DND-41 (cell line): Measurements from ENCODE around the gene ZNF281.

Experiments used
- ATAC-seq: fragments of 200-7000 bp; cut with Tn5 transposase; 3 replicates; pipeline ENCODE4 v1.9.1; 2021; ENCODE audit warnings: low read depth; ENCODE audit not compliant: insufficient read depth
- DNase-seq: peaks from one replicate; pipeline ENCODE4 v3.0.0-alpha.2; 2020
- H2AFZ ChIP-seq: 2 replicates; pipeline ENCODE4 v1.6.0; 2012; ENCODE audit warnings: low read depth, low read length
- H3K27ac ChIP-seq: 2 replicates; pipeline ENCODE4 v1.5.1; 2012; ENCODE audit warnings: low read length, inconsistent platforms
- H3K27me3 ChIP-seq: fragments of 200-600 bp; sonication (generic); 2 replicates; pipeline ENCODE4 v1.6.0; 2012; ENCODE audit warnings: low read length, mild to moderate bottlenecking, inconsistent platforms; ENCODE audit not compliant: insufficient read depth, poor library complexity
- H3K36me3 ChIP-seq: 2 replicates; pipeline ENCODE4 v1.5.1; 2012; ENCODE audit warnings: low read length, inconsistent platforms; ENCODE audit not compliant: insufficient read depth
- H3K4me1 ChIP-seq: 2 replicates; pipeline ENCODE4 v1.5.1; 2012; ENCODE audit warnings: mild to moderate bottlenecking, low read length; ENCODE audit not compliant: insufficient read depth
- H3K4me2 ChIP-seq: 2 replicates; pipeline ENCODE4 v1.6.0; 2012; ENCODE audit warnings: mild to moderate bottlenecking, moderate library complexity, low read length, inconsistent platforms; ENCODE audit not compliant: insufficient read depth
- H3K4me3 ChIP-seq, 2 experiments: fragments of 200-600 bp in 1 of 2; shearing (Covaris generic) in 1 of 2; 2 replicates each; pipeline ENCODE4 v1.5.1; 2012 to 2016; ENCODE audit warnings: inconsistent platforms in 2 of 2, low read length in 2 of 2, mild to moderate bottlenecking in 2 of 2, low read depth in 1 of 2, moderate library complexity in 1 of 2
- H3K79me2 ChIP-seq: 2 replicates; pipeline ENCODE4 v1.6.0; 2012; ENCODE audit warnings: low read length, inconsistent platforms; ENCODE audit not compliant: insufficient read depth
- H3K9ac ChIP-seq: 2 replicates; pipeline ENCODE4 v1.6.0; 2012; ENCODE audit warnings: low read depth, mild to moderate bottlenecking, inconsistent platforms, low read length, moderate library complexity
- H3K9me3 ChIP-seq: 2 replicates; pipeline ENCODE4 v1.5.1; 2012; ENCODE audit warnings: low read length, moderate library complexity, mild to moderate bottlenecking, inconsistent platforms; ENCODE audit not compliant: insufficient read depth, severe bottlenecking
- H4K20me1 ChIP-seq: 2 replicates; pipeline ENCODE4 v1.6.0; 2012; ENCODE audit warnings: low read length; ENCODE audit not compliant: insufficient read depth
- CTCF ChIP-seq: IDR thresholded peaks from 2 replicates; pipeline ENCODE4 v1.5.1; 2012; ENCODE audit warnings: borderline replicate concordance, low read length, moderate library complexity, mild to moderate bottlenecking; ENCODE audit not compliant: poor library complexity, severe bottlenecking; ENCODE audit errors: extremely low read depth
- EZH2 ChIP-seq: IDR thresholded peaks from 3 replicates; pipeline ENCODE4 v1.6.1; 2012; ENCODE audit warnings: borderline replicate concordance, low read depth, mild to moderate bottlenecking, moderate library complexity, low read length, inconsistent platforms; ENCODE audit not compliant: severe bottlenecking

ZNF281 gene

GRCh38 chr1:200401708-200402107 is 8.1 kb downstream of the ZNF281 start:
- H3K4me3 ChIP-seq = no peak overlapping the region
- ATAC-seq = no peak
- H3K9me3 ChIP-seq = no peaks in the 10 kb centered on the region
- peaks cover 32% of the 10 kb centered on the region for H3K79me2 ChIP-seq
- peaks cover 27% of the 10 kb centered on the region for H3K36me3 ChIP-seq
- H3K4me2 ChIP-seq = no peak overlapping the region; the same call in 1 of the 2 replicates
- no peaks in the 10 kb centered on the region for H3K27me3 ChIP-seq
- H3K27ac ChIP-seq = no peak overlapping the region
- H3K9ac ChIP-seq = no peak overlapping the region
- peaks cover 20% of the 10 kb centered on the region; the same call in 1 of the 2 replicates for H4K20me1 ChIP-seq
- H3K4me1 ChIP-seq = peaks cover 19% of the 10 kb centered on the region
- no peak for DNase-seq
- TF ChIP-seq EZH2 (no peak), CTCF (no peak)
- no peak overlapping the region for H2AFZ ChIP-seq

- Histone ChIP-seq H3K9ac (no peak overlapping the region), H3K79me2 (peaks cover 28% of the 10 kb centered on the region), H3K9me3 (no peaks in the 10 kb centered on the region), H3K4me2 (no peak overlapping the region), H3K4me3 (no peak overlapping the region), H3K36me3 (peaks cover 25% of the 10 kb centered on the region), H4K20me1 (peaks cover 23% of the 10 kb centered on the region; the same call in 1 of the 2 replicates), H2AFZ (no peak overlapping the region), H3K27me3 (no peaks in the 10 kb centered on the region), H3K4me1 (peaks cover 15% of the 10 kb centered on the region), H3K27ac (no peak overlapping the region)
- ATAC-seq (no peak), DNase-seq (no peak)
- TF ChIP-seq EZH2 = no peak
- no peak for TF ChIP-seq CTCF
Measured at GRCh38 chr1:200401263-200401662, 8.6 kb downstream of the ZNF281 start.

- ATAC-seq (no peak), DNase-seq (no peak)
- Histone ChIP-seq H3K27me3 (no peaks in the 10 kb centered on the region), H3K4me2 (no peak overlapping the region), H4K20me1 (peaks cover 23% of the 10 kb centered on the region; the same call in 1 of the 2 replicates), H3K4me3 (no peak overlapping the region), H3K79me2 (peaks cover 22% of the 10 kb centered on the region), H3K4me1 (peaks cover 8% of the 10 kb centered on the region), H2AFZ (no peak overlapping the region), H3K36me3 (peaks cover 23% of the 10 kb centered on the region), H3K9me3 (no peaks in the 10 kb centered on the region), H3K27ac (no peak overlapping the region), H3K9ac (no peak overlapping the region)
- TF ChIP-seq EZH2 = no peak
- no peak for TF ChIP-seq CTCF
Measured at GRCh38 chr1:200400556-200400955, 9.3 kb downstream of the ZNF281 start.

GRCh38 chr1:200399860-200400259 is 10.0 kb downstream of the ZNF281 start:
- H3K27ac ChIP-seq = no peak overlapping the region
- no peak overlapping the region for H3K4me3 ChIP-seq
- H3K9ac ChIP-seq = no peak overlapping the region
- H3K27me3 ChIP-seq = no peaks in the 10 kb centered on the region
- ATAC-seq = no peak
- no peak for DNase-seq
- H3K4me2 ChIP-seq = no peak overlapping the region
- H4K20me1 ChIP-seq = peaks cover 23% of the 10 kb centered on the region; the same call in 1 of the 2 replicates
- H3K79me2 ChIP-seq = peaks cover 15% of the 10 kb centered on the region
- peaks cover 17% of the 10 kb centered on the region for H3K36me3 ChIP-seq
- H2AFZ ChIP-seq = no peak overlapping the region
- peaks cover 6% of the 10 kb centered on the region; the same call in 1 of the 2 replicates for H3K4me1 ChIP-seq
- no peak for TF ChIP-seq EZH2
- TF ChIP-seq CTCF = no peak
- H3K9me3 ChIP-seq = no peaks in the 10 kb centered on the region
